ENCODE results near the gene HOXA7. TPM values are rescaled to one million over a fixed set of nuclear protein-coding genes. Genes with fewer than 3 reads are reported as not detected.

Gene HOXA7
- total RNA-seq, 2 donors from 2014 or later: not detected

DNA sequence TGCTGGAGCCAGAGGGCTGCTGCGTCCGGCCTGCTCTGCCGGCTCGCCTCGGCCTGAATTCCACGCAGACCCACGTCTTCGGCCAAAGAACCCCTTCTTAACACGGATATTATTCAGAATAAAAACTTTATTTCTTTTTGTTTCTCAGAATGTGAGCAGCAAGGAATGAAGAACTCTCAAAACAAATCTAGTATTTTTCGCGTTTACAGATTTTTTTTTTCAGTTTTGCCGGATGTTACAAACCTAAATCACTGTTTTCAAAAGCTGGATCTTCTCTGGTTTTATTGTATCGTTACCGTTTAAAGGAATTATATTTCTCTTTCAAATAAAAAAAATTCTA is 49.6 kb downstream of the HOXA7 start:
- peaks cover 4% of the 10 kb centered on the region for H3K4me1 ChIP-seq (ENCODE audit: control insufficient read depth, insufficient read depth, low read length)
- WGBS, 2 experiments (ENCODE audit: insufficient coverage in 1 of 2, insufficient read length in 1 of 2): 6 to 7% methylated on average over 3 to 14 of the region's 14 CpGs
- H3K27ac Mint-ChIP-seq: no peak overlapping the region
- no peak overlapping the region for H3K4me3 Mint-ChIP-seq
- H3K4me1 Mint-ChIP-seq: peaks cover 18% of the 10 kb centered on the region
- peaks cover 100% of the 10 kb centered on the region for H3K27me3 ChIP-seq (ENCODE audit: control insufficient read depth, insufficient read depth, low read length, poor library complexity, severe bottlenecking)
- H3K27ac ChIP-seq (ENCODE audit: low read depth, low read length): peak overlapping the region; percentile 77
- TF ChIP-seq CTCF (conservative IDR thresholded peaks at IDR 0.05): no peak
- peaks cover 4% of the 10 kb centered on the region for H3K9me3 ChIP-seq (ENCODE audit: control insufficient read depth, low read length)
- H3K36me3 Mint-ChIP-seq (ENCODE audit: low read depth): no peaks in the 10 kb centered on the region
- peaks cover 2% of the 10 kb centered on the region for H3K9me3 Mint-ChIP-seq
- no peaks in the 10 kb centered on the region for H3K36me3 ChIP-seq (ENCODE audit: control insufficient read depth, insufficient read depth, low read length)
- H3K9ac ChIP-seq (ENCODE audit: extremely low read depth, low read length, poor library complexity, severe bottlenecking): no peak overlapping the region
- no peak for DNase-seq
- no peak overlapping the region for H3K4me3 ChIP-seq (ENCODE audit: low read length)
- H3K27me3 Mint-ChIP-seq (ENCODE audit: insufficient read depth): peaks cover 100% of the 10 kb centered on the region

DNA sequence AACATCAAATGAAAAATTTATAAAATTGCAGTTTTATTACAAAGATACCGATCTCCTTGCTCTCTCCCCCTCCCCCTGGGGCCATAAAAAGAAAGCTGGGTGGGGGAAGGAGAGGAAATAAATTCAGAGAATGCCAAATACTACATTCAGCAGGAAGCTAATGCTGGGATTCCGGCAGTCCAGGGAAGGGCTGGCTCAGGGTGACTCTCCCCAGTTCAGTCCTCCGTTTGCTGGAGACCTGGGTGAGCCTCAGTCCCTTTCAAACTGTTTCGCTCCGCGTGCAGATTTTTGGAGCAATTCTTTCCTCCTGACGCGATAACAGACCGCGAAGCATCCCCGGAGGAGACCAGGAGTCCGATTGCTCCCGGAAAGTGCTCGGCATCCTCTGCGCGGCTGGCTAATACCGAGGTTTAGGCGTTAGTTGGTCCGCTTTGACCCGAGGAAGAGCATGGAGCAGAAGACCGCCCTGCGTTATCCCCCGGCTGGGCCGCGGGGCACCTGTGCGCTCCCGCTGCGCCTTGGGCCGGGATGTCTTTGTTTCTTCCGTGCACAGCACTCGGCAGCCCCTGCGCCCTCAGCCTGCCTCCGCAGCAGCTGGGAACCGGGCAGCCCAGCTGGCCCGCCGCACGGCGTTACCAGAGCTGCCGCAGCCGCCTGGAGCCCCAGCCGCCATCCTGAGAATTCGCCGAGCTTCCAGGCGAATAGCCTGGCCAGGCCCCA is 50.1 kb downstream of the HOXA7 start:
- Mint-ChIP-seq H3K9me3 (peaks cover 2% of the 10 kb centered on the region), H3K4me3 (no peak overlapping the region), H3K36me3 (ENCODE audit: low read depth) (no peaks in the 10 kb centered on the region), H3K27ac (no peak overlapping the region), H3K4me1 (peaks cover 22% of the 10 kb centered on the region), H3K27me3 (ENCODE audit: insufficient read depth) (peaks cover 100% of the 10 kb centered on the region)
- Histone ChIP-seq H3K36me3 (ENCODE audit: control insufficient read depth, insufficient read depth, low read length) (no peaks in the 10 kb centered on the region), H3K4me3 (ENCODE audit: low read length) (peak overlapping the region; percentile 34), H3K4me1 (ENCODE audit: control insufficient read depth, insufficient read depth, low read length) (peaks cover 4% of the 10 kb centered on the region), H3K27ac (ENCODE audit: low read depth, low read length) (peak overlapping the region; percentile 77), H3K9ac (ENCODE audit: extremely low read depth, low read length, poor library complexity, severe bottlenecking) (no peak overlapping the region), H3K27me3 (ENCODE audit: control insufficient read depth, insufficient read depth, low read length, poor library complexity, severe bottlenecking) (peaks cover 100% of the 10 kb centered on the region), H3K9me3 (ENCODE audit: control insufficient read depth, low read length) (peaks cover 4% of the 10 kb centered on the region)
- 1 to 2% methylated on average over 24 to 43 of the region's 44 CpGs for WGBS, 2 experiments (ENCODE audit: insufficient coverage in 1 of 2, insufficient read length in 1 of 2)
- peak; percentile 81 for DNase-seq
- no peak for TF ChIP-seq CTCF (conservative IDR thresholded peaks at IDR 0.05)

GRCh38 chr7:27105301-27106031 is 51.0 kb downstream of the HOXA7 start:
- Mint-ChIP-seq H3K27ac (no peak overlapping the region), H3K36me3 (ENCODE audit: low read depth) (no peaks in the 10 kb centered on the region), H3K9me3 (peaks cover 2% of the 10 kb centered on the region), H3K4me3 (no peak overlapping the region), H3K4me1 (peaks cover 18% of the 10 kb centered on the region), H3K27me3 (ENCODE audit: insufficient read depth) (peaks cover 100% of the 10 kb centered on the region)
- H3K4me1 ChIP-seq (ENCODE audit: control insufficient read depth, insufficient read depth, low read length): peaks cover 4% of the 10 kb centered on the region
- H3K9ac ChIP-seq (ENCODE audit: extremely low read depth, low read length, poor library complexity, severe bottlenecking): no peak overlapping the region
- no peak for DNase-seq
- no peak overlapping the region for H3K4me3 ChIP-seq (ENCODE audit: low read length)
- no peaks in the 10 kb centered on the region for H3K36me3 ChIP-seq (ENCODE audit: control insufficient read depth, insufficient read depth, low read length)
- peaks cover 4% of the 10 kb centered on the region for H3K9me3 ChIP-seq (ENCODE audit: control insufficient read depth, low read length)
- no peak for TF ChIP-seq CTCF (conservative IDR thresholded peaks at IDR 0.05)
- WGBS, 2 experiments (ENCODE audit: insufficient coverage in 1 of 2, insufficient read length in 1 of 2): 1 to 15% methylated on average over 10 to 13 of the region's 13 CpGs
- H3K27ac ChIP-seq (ENCODE audit: low read depth, low read length): peak overlapping the region; percentile 77
- peaks cover 100% of the 10 kb centered on the region for H3K27me3 ChIP-seq (ENCODE audit: control insufficient read depth, insufficient read depth, low read length, poor library complexity, severe bottlenecking)

Data from endodermal cell (in vitro differentiated cells).